MM.1S (cell line): ENCODE results near the gene DNAJB1.
"Not testable (repeated sequence)": the region's sequence is repeated elsewhere in the genome, so short reads cannot be mapped to it uniquely, and the experiment has no call there.

Experiments
- DNase-seq: peaks from one replicate; pipeline ENCODE4 v3.0.0-alpha.2; 2015
- H2AFZ ChIP-seq: fragments of 300-600 bp; sonication (generic); 2 replicates; pipeline ENCODE4 v1.6.0; 2016; ENCODE audit warnings: antibody characterized with exemption, low read length
- H3F3A ChIP-seq: fragments of 300-600 bp; sonication (generic); 2 replicates; pipeline ENCODE4 v1.6.1; 2016; ENCODE audit warnings: mild to moderate bottlenecking, antibody characterized with exemption, low read length, moderate library complexity, mixed read lengths; ENCODE audit not compliant: insufficient read depth
- H3K27ac ChIP-seq: fragments of 300-600 bp; sonication (generic); 2 replicates; pipeline ENCODE4 v1.5.1; 2016; ENCODE audit warnings: mild to moderate bottlenecking, low read length
- H3K27me3 ChIP-seq: fragments of 300-600 bp; sonication (generic); replicated peaks from 2 replicates; pipeline ENCODE4 v1.6.0; 2016; ENCODE audit warnings: low read length; ENCODE audit not compliant: insufficient read depth
- H3K36me3 ChIP-seq: fragments of 300-600 bp; sonication (generic); replicated peaks from 2 replicates; pipeline ENCODE4 v1.6.1; 2016; ENCODE audit warnings: mild to moderate bottlenecking, low read length, mixed read lengths; ENCODE audit not compliant: insufficient read depth
- H3K4me1 ChIP-seq: fragments of 300-600 bp; sonication (generic); 2 replicates; pipeline ENCODE4 v1.6.1; 2016; ENCODE audit warnings: low read length, mixed read lengths
- H3K4me2 ChIP-seq: fragments of 300-600 bp; sonication (generic); 2 replicates; pipeline ENCODE4 v1.6.0; 2016; ENCODE audit warnings: low read depth, low read length
- H3K4me3 ChIP-seq: fragments of 300-600 bp; sonication (generic); 2 replicates; pipeline ENCODE4 v1.5.1; 2016; ENCODE audit warnings: low read length, mixed read lengths
- H3K79me2 ChIP-seq: fragments of 300-600 bp; sonication (generic); 2 replicates; pipeline ENCODE4 v1.6.1; 2016; ENCODE audit warnings: mixed run types, low read length, mixed read lengths
- H3K9ac ChIP-seq: fragments of 300-600 bp; sonication (generic); 2 replicates; pipeline ENCODE4 v1.6.1; 2016; ENCODE audit warnings: low read length, mixed read lengths
- H3K9me2 ChIP-seq: fragments of 300-600 bp; sonication (generic); replicated peaks from 2 replicates; pipeline ENCODE4 v1.6.1; 2016; ENCODE audit warnings: mild to moderate bottlenecking, low read length, mixed read lengths; ENCODE audit not compliant: insufficient read depth
- H3K9me3 ChIP-seq: fragments of 300-600 bp; sonication (generic); replicated peaks from 2 replicates; pipeline ENCODE4 v1.6.1; 2016; ENCODE audit warnings: mild to moderate bottlenecking, low read length, mixed read lengths; ENCODE audit not compliant: insufficient read depth
- H4K20me1 ChIP-seq: fragments of 300-600 bp; sonication (generic); 2 replicates; pipeline ENCODE4 v1.6.1; 2016; ENCODE audit warnings: mild to moderate bottlenecking, low read length, moderate library complexity, mixed read lengths; ENCODE audit not compliant: insufficient read depth
- CTCF ChIP-seq: fragments of 300-600 bp; sonication (generic); IDR thresholded peaks from 2 replicates; pipeline ENCODE4 v1.5.1; 2016; ENCODE audit warnings: antibody characterized with exemption, low read length, mixed read lengths
- EZH2 ChIP-seq: fragments of 300-600 bp; sonication (generic); optimal IDR thresholded peaks from 2 replicates; pipeline ENCODE3; 2017; ENCODE audit warnings: low read depth, mild to moderate bottlenecking, antibody characterized with exemption, low read length, mixed read lengths
- EZH2phosphoT487 ChIP-seq: fragments of 300-600 bp; sonication (generic); IDR thresholded peaks from 2 replicates; pipeline ENCODE4 v1.6.1; 2018; ENCODE audit warnings: antibody characterized with exemption, low read length

Gene DNAJB1

DNA sequence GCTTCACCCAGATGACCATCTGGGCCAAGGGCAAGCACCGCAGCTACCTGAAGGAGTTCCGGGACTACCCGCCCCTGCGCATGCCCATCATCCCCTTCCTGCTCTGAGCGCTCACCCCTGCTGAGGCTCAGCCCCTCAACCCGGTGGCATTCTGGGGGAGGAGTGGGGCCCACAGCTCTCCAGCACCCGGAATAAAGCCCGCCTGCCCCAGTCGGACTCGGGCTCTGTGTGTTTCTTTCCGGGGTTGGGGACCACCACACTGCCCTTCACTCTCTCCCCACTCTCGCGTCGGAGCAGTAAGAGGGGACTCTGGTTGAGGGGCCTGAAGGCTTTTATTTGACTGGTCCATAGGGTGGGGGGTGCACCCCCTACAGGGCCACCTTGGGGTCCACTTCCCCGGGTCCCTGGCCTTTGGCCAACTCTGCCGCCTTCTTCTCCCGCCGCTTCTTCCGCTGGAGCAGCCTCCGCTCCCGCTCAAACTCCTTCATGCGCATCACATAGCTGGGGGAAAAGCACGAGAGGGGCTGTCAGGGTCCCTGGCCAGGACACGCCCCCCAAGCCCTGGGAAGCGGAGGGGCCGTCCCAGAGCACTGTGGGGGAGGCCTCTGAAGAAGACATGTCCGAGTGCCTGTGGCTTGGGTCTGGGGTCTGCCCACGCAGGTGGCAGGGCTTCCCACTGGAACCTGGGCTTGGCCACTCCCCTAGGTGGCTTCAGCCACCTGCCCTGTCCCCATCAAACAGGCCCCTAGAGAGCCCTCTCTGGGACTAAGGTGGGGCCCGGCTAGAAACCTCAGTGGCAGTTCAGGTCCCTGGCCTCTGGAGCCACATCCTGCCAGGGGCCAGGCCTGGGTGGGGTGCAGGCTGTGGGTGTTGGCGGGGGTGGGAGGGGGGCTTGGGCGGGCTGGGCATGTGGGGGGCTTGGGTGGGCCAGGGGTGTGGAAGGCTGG, 47.8 kb upstream of the DNAJB1 start:
- peaks cover 6% of the 10 kb centered on the region; the same call in 1 of the 2 replicates for H3K4me1 ChIP-seq
- no peak overlapping the region for H3K4me2 ChIP-seq
- H3F3A ChIP-seq: no peaks in the 10 kb centered on the region
- DNase-seq: no peak
- no peak overlapping the region for H3K9ac ChIP-seq
- peaks cover 21% of the 10 kb centered on the region for H3K79me2 ChIP-seq
- no peak for TF ChIP-seq EZH2
- TF ChIP-seq EZH2phosphoT487: no peak
- TF ChIP-seq CTCF: no peak
- no peak overlapping the region for H2AFZ ChIP-seq
- no peaks in the 10 kb centered on the region for H3K36me3 ChIP-seq
- no peaks in the 10 kb centered on the region for H3K9me2 ChIP-seq
- no peak overlapping the region for H3K27ac ChIP-seq
- no peaks in the 10 kb centered on the region for H3K27me3 ChIP-seq
- H4K20me1 ChIP-seq: no peaks in the 10 kb centered on the region
- H3K4me3 ChIP-seq: no peak overlapping the region
- H3K9me3 ChIP-seq: no peaks in the 10 kb centered on the region

GRCh38 chr19:14565298-14565679, 47.1 kb upstream of the DNAJB1 start:
- no peak overlapping the region for H3K4me3 ChIP-seq
- H4K20me1 ChIP-seq: no peaks in the 10 kb centered on the region
- DNase-seq: no peak
- H3K79me2 ChIP-seq: peaks cover 20% of the 10 kb centered on the region
- no peak for TF ChIP-seq EZH2phosphoT487
- TF ChIP-seq EZH2: no peak
- no peak for TF ChIP-seq CTCF
- no peaks in the 10 kb centered on the region for H3K9me3 ChIP-seq
- no peaks in the 10 kb centered on the region for H3F3A ChIP-seq
- no peaks in the 10 kb centered on the region for H3K36me3 ChIP-seq
- H3K9me2 ChIP-seq: no peaks in the 10 kb centered on the region
- H3K4me1 ChIP-seq: no peaks in the 10 kb centered on the region
- no peak overlapping the region for H3K9ac ChIP-seq
- H3K27me3 ChIP-seq: no peaks in the 10 kb centered on the region
- no peak overlapping the region for H2AFZ ChIP-seq
- H3K27ac ChIP-seq: no peak overlapping the region
- H3K4me2 ChIP-seq: no peak overlapping the region

GRCh38 chr19:14564652-14565297, 46.6 kb upstream of the DNAJB1 start:
- H3K4me2 ChIP-seq, H3K27ac ChIP-seq, H4K20me1 ChIP-seq, H3K27me3 ChIP-seq, H3F3A ChIP-seq, H3K9me2 ChIP-seq, H3K36me3 ChIP-seq, H3K9ac ChIP-seq, H3K4me1 ChIP-seq, H2AFZ ChIP-seq, H3K4me3 ChIP-seq, DNase-seq, H3K9me3 ChIP-seq: not testable (repeated sequence)
- peaks cover 22% of the 10 kb centered on the region for H3K79me2 ChIP-seq
